ENCODE results near the gene OR6C2. TPM values are rescaled to one million over a fixed set of nuclear protein-coding genes. Genes with fewer than 3 reads are reported as not detected.
A peak's percentile ranks its signal among the peaks of the same experiment; 100 is the strongest.
"Not testable (repeated sequence)": the region's sequence is repeated elsewhere in the genome, so short reads cannot be mapped to it uniquely, and the experiment has no call there.

The OR6C2 gene
- total and polyA plus RNA-seq, 9 of the 15 experiments (the other 6 are each of a cell fraction or from before 2014, with no cell fraction given), result not detected

DNA sequence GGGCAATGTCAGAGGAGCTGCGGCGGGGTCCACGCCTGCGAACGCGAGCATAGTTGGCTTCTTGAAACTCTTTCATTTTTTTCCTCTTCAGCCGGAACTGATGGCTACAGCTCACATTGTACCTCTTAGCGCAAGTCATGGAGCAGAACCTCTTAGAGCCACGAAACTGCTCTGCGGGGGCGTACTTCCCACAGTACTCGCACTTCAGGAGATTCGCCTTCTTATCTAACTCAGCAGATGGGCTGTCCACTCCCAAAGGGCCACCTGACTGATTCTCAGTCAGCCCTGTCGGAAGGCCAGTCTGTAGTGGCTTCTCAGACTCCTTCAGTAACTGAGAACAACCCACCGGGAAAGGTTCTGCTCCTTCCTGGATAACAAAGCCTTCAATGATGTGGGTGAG lies 31.7 kb upstream of the OR6C2 start (continued):
- TF ChIP-seq NCOA1 (IDR thresholded peaks at IDR 0.05; ENCODE audit: low read depth) (peak; percentile 72; the same call in 1 of the 2 replicates), ARID1B (IDR thresholded peaks at IDR 0.05) (peak; percentile 97), TRIM24 (IDR thresholded peaks at IDR 0.05) (peak; percentile 48 to 82; a peak in 2 of 4 replicates), TEAD4 (IDR thresholded peaks at IDR 0.05; ENCODE audit: low read length) (peak; percentile 55)
- not testable (repeated sequence) for TF ChIP-seq TEAD4 (CRISPR knock-in tag; IDR thresholded peaks at IDR 0.05; ENCODE audit: borderline replicate concordance)

DNA sequence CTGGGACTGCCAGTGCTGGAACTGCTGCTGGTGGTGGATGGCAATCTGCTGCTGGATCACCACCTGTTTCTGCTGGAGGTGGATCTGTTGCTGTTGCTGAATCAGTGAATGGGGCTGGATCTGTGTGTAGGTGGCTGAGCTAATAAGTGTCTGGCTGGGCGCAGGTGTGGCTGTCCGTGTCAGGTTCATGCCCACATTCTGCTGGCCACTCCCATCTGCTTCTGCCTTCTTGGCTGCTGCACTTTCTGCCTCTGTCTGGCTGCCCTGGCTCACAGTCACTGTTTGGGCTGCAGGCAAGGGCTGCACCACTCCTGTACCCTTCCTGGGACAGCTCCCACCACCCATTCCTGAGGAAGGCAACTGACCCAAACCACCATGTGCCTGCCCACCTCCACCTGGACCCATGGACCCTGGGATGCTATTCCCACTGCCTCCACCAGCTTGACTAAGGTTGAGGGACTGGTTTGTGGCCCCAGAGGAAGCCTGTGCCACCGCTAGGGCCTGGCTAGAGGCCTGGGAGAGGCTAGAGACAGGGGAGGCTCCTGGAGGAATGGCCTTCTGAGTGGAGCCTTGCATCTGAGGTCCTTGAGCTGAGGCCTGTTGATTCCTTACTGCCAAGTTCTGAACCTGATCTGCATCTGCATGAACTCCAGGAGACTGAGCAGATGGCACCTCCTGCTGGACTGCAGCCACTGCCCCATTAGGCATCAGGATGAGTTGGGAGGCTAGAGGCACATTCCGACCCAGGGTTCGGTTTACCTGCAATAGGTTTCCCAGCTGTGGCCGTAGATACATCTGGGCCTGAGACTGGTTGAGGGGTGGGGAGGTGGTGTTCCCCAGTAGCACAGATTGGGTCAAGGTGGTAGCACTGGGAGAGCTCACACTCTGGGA lies 30.1 kb upstream of the OR6C2 start:
- H4K20me1 ChIP-seq (replicated peaks; ENCODE audit: control insufficient read depth, insufficient read depth, low read length); H3K9me1 ChIP-seq (ENCODE audit: control insufficient read depth, insufficient read depth, low read length); H3K27ac ChIP-seq (ENCODE audit: extremely low read depth, low read depth, low read length); H3K4me2 ChIP-seq (ENCODE audit: insufficient read depth, low read length); DNase-seq (ENCODE audit: extremely low read depth in 1 of 4, low spot score in 3 of 4); H2AFZ ChIP-seq (ENCODE audit: low read depth, low read length); H3K4me3 ChIP-seq; FAIRE-seq; H3K36me3 ChIP-seq (ENCODE audit: control insufficient read depth, insufficient read depth, low read length); intact Hi-C loops (cut with micrococcal nuclease); BruUV-seq (replicated peaks); H3K9me3 ChIP-seq (replicated peaks; ENCODE audit: control insufficient read depth, insufficient read depth, low read depth, low read length); H3K27me3 ChIP-seq (ENCODE audit: control insufficient read depth in 2 of 2, insufficient read depth in 2 of 2, low read length in 2 of 2); H3K9ac ChIP-seq (ENCODE audit: insufficient read depth in 1 of 2, low read depth in 2 of 2, low read length in 2 of 2); ATAC-seq; CTCF ChIA-PET (ENCODE audit: low intra/inter-chr PET ratio); H3K79me2 ChIP-seq (ENCODE audit: control insufficient read depth, insufficient read depth, low read length); H3K4me1 ChIP-seq (replicated peaks in 1 of 2; ENCODE audit: control insufficient read depth in 2 of 2, insufficient read depth in 2 of 2, low read length in 2 of 2); in situ Hi-C loops (cut with MboI): not testable (repeated sequence)
- POLR2A ChIA-PET, result interaction anchor here (0.6 kb wide), 1 partner anchor 1538 kb away, joined by 3 read pairs; no protein-coding TSS in a partner anchor
- WGBS (ENCODE audit: insufficient coverage, low coverage, missing lambda C conversion rate), result 46% methylated on average over 4 of the region's 6 CpGs
